Spleen (tissue), 7 donors: ENCODE results near the gene DPF3.

Experiments
- CTCF ChIP-seq, 11 experiments: fragments of 200-600 bp in 7 of 11; fragments of 450-650 bp in 4 of 11; sonication (generic) in 4 of 11; IDR thresholded peaks in 8 of 11; conservative IDR thresholded peaks in 3 of 11; 1 replicate in 7 of 11; 2 replicates in 4 of 11; pipeline versions ENCODE4 v1.4.0 to v1.8.0; 2016 to 2021; ENCODE audit warnings: antibody characterized with exemption in 11 of 11, inconsistent platforms in 4 of 11, mild to moderate bottlenecking in 1 of 11
- POLR2A ChIP-seq, 3 donors: fragments of 450-650 bp; IDR thresholded peaks; one replicate each; pipeline ENCODE4 v1.5.1; 2017; ENCODE audit warnings: antibody characterized with exemption in 3 of 3, mild to moderate bottlenecking in 1 of 3
- donor health status: DM: no; HTN: no; CAD: no; lungs with moderate emphysema.
- donor health status: DM: no; HTN: no; CAD: no.
- donor health status: DM: no; HTN: no; CAD: no.

GRCh38 chr14:72589652-72590051, 304.2 kb downstream of the DPF3 start:
- TF ChIP-seq POLR2A (IDR thresholded peaks at IDR 0.05) = no peak
- TF ChIP-seq CTCF (IDR thresholded peaks at IDR 0.05 in 8 of 11, conservative IDR thresholded peaks at IDR 0.05 in 3 of 11) = no peak
